IMR-90 (cell line): ENCODE data around the gene PDIA3. TPM values are rescaled to one million over a fixed set of nuclear protein-coding genes. Genes with fewer than 3 reads are reported as not detected.

Experiments used
- ATAC-seq: fragments of 200-7000 bp; cut with Tn5 transposase; 2 replicates; pipeline ENCODE4 v1.9.1; 2020; ENCODE audit warnings: low read depth, mild to moderate bottlenecking, moderate library complexity
- BruUV-seq: library from RNA; stranded (reverse); fragments of 400-500 nt; replicated peaks from 2 replicates; lab custom pipeline; 2021; lab: Mats Ljungman, UMichigan
- CTCF ChIA-PET: fragments of 300-600 bp; formaldehyde crosslinking; extraction: SDS; loops from one replicate; lab custom pipeline; 2021; ENCODE audit warnings: antibody characterized with exemption; lab: Yijun Ruan, JAX
- POLR2A ChIA-PET: fragments of 300-600 bp; sonication (Branson Sonifier 250); formaldehyde crosslinking; loops from one replicate; lab custom pipeline; 2022; ENCODE audit warnings: antibody characterized with exemption; ENCODE audit not compliant: unreplicated experiment; lab: Charles Lee
- DNase-seq: peaks from one replicate; pipeline ENCODE4 v3.0.0; 2013
- H2AFZ ChIP-seq: replicated peaks from 2 replicates; pipeline ENCODE3; 2013; ENCODE audit warnings: low read length, mild to moderate bottlenecking; ENCODE audit not compliant: poor library complexity
- H2AK5ac ChIP-seq: 2 replicates; pipeline ENCODE4 v1.6.1; 2013; ENCODE audit warnings: low read depth, low read length, inconsistent platforms
- H2AK9ac ChIP-seq: replicated peaks from 2 replicates; pipeline ENCODE3; 2013; ENCODE audit warnings: mild to moderate bottlenecking, low read depth, low read length, moderate library complexity; ENCODE audit not compliant: poor library complexity
- H2BK120ac ChIP-seq: 2 replicates; pipeline ENCODE4 v1.6.1; 2013; ENCODE audit warnings: low read depth, low read length, inconsistent platforms
- H2BK15ac ChIP-seq: 3 replicates; pipeline ENCODE4 v1.6.1; 2013; ENCODE audit warnings: low read depth, low read length, inconsistent platforms
- H2BK20ac ChIP-seq: 2 replicates; pipeline ENCODE4 v1.6.1; 2013; ENCODE audit warnings: low read depth, mild to moderate bottlenecking, inconsistent platforms, low read length, moderate library complexity
- H2BK5ac ChIP-seq: 2 replicates; pipeline ENCODE4 v1.6.1; 2013; ENCODE audit warnings: mild to moderate bottlenecking, low read depth, low read length, inconsistent platforms; ENCODE audit not compliant: poor library complexity, severe bottlenecking
- H3K14ac ChIP-seq: replicated peaks from 2 replicates; pipeline ENCODE4 v1.6.1; 2013; ENCODE audit warnings: low read depth, low read length, inconsistent platforms
- H3K18ac ChIP-seq: 2 replicates; pipeline ENCODE4 v1.6.1; 2013; ENCODE audit warnings: low read depth, low read length, control low read depth
- H3K23ac ChIP-seq: 2 replicates; pipeline ENCODE4 v1.6.1; 2013; ENCODE audit warnings: low read depth, low read length, inconsistent platforms
- H3K27ac ChIP-seq: 2 replicates; pipeline ENCODE4 v1.5.1; 2013; ENCODE audit warnings: mild to moderate bottlenecking, control low read depth, low read length; ENCODE audit not compliant: insufficient read depth
- H3K27me3 ChIP-seq: 2 replicates; pipeline ENCODE4 v1.6.1; 2013; ENCODE audit warnings: low read length; ENCODE audit not compliant: control insufficient read depth, insufficient read depth
- H3K36me3 ChIP-seq: 2 replicates; pipeline ENCODE4 v1.6.1; 2013; ENCODE audit warnings: low read length, mixed read lengths; ENCODE audit not compliant: control insufficient read depth, insufficient read depth
- H3K4ac ChIP-seq: 2 replicates; pipeline ENCODE4 v1.6.1; 2013; ENCODE audit warnings: low read depth, low read length, inconsistent platforms
- H3K4me1 ChIP-seq: 2 replicates; pipeline ENCODE4 v1.6.1; 2013; ENCODE audit warnings: low read length, mixed read lengths; ENCODE audit not compliant: control insufficient read depth, insufficient read depth
- H3K4me2 ChIP-seq: 2 replicates; pipeline ENCODE4 v1.6.1; 2013; ENCODE audit warnings: low read depth, mild to moderate bottlenecking, control low read depth, low read length, moderate library complexity
- H3K4me3 ChIP-seq: 2 replicates; pipeline ENCODE4 v1.5.1; 2013; ENCODE audit warnings: low read depth, mild to moderate bottlenecking, control low read depth, low read length, moderate library complexity; ENCODE audit not compliant: insufficient read depth
- H3K56ac ChIP-seq: 2 replicates; pipeline ENCODE4 v1.6.1; 2013; ENCODE audit warnings: low read length, inconsistent platforms; ENCODE audit not compliant: insufficient read depth; ENCODE audit errors: extremely low read depth
- H3K79me1 ChIP-seq, 2 experiments: 2 replicates each; pipeline ENCODE4 v1.6.1; 2013; ENCODE audit warnings: low read length in 2 of 2, inconsistent platforms in 1 of 2, low read depth in 1 of 2
- H3K9ac ChIP-seq: 2 replicates; pipeline ENCODE4 v1.6.1; 2013; ENCODE audit warnings: low read depth, low read length, control low read depth
- H3K9me1 ChIP-seq: 2 replicates; pipeline ENCODE4 v1.6.1; 2013; ENCODE audit warnings: low read length, inconsistent platforms; ENCODE audit not compliant: insufficient read depth
- H3K9me3 ChIP-seq: 2 replicates; pipeline ENCODE4 v1.6.1; 2013; ENCODE audit warnings: low read length; ENCODE audit not compliant: control insufficient read depth, insufficient read depth
- H4K20me1 ChIP-seq: 2 replicates; pipeline ENCODE4 v1.6.1; 2013; ENCODE audit warnings: low read length, inconsistent platforms; ENCODE audit not compliant: insufficient read depth
- H4K5ac ChIP-seq: 2 replicates; pipeline ENCODE4 v1.6.1; 2013; ENCODE audit warnings: mild to moderate bottlenecking, low read depth, low read length, control low read depth
- H4K8ac ChIP-seq, 2 experiments: 2 replicates each; pipeline ENCODE4 v1.6.1; 2013; ENCODE audit warnings: low read depth in 2 of 2, low read length in 2 of 2, control low read depth in 1 of 2, inconsistent platforms in 1 of 2
- H4K91ac ChIP-seq: 2 replicates; pipeline ENCODE4 v1.6.1; 2013; ENCODE audit warnings: low read depth, low read length, inconsistent platforms; ENCODE audit not compliant: insufficient read depth
- CEBPB ChIP-seq: IDR thresholded peaks from 2 replicates; pipeline ENCODE4 v1.6.1; 2012; ENCODE audit warnings: low read depth, low read length, improper control_type of control experiment
- FOS ChIP-seq: fragments of 150-350 bp; IDR thresholded peaks from 2 replicates; pipeline ENCODE4 v1.6.1; 2016; ENCODE audit warnings: low read depth, low read length
- MAZ ChIP-seq: IDR thresholded peaks from 2 replicates; pipeline ENCODE4 v1.6.1; 2012; ENCODE audit warnings: low read depth, mild to moderate bottlenecking, low read length, improper control_type of control experiment, moderate library complexity, borderline replicate concordance
- NFE2L2 ChIP-seq: fragments of 150-350 bp; IDR thresholded peaks from 2 replicates; pipeline ENCODE4 v1.6.1; 2016; ENCODE audit warnings: low read depth, mild to moderate bottlenecking, low read length
- RCOR1 ChIP-seq: IDR thresholded peaks from 2 replicates; pipeline ENCODE4 v1.6.1; 2012; ENCODE audit warnings: mild to moderate bottlenecking, low read length, improper control_type of control experiment; ENCODE audit not compliant: insufficient replicate concordance
- SMC3 ChIP-seq: fragments of 150-350 bp; IDR thresholded peaks from 2 replicates; pipeline ENCODE4 v1.6.1; 2016; ENCODE audit warnings: low read depth, mild to moderate bottlenecking, antibody characterized with exemption, low read length, moderate library complexity
- WGBS, 2 experiments: methylation state at CpG; one replicate each; pipeline versions ENCODE4 v1.1.5 to v1.1.7; 2013; ENCODE audit warnings: missing lambda C conversion rate in 2 of 2; ENCODE audit not compliant: insufficient read length in 1 of 2; ENCODE audit errors: extremely low coverage in 2 of 2; 5-methylcytosine and 5-hydroxymethylcytosine counted together
- dilution Hi-C: fragments of 300-500 bp; cut with HindIII; formaldehyde crosslinking; loops from one replicate; pipeline ENCODE4 v1.14.3; 2018; ENCODE audit warnings: low sequenced_read_pairs; ENCODE audit not compliant: unreplicated experiment
- in situ Hi-C: fragments of 300-500 bp; cut with MboI; formaldehyde crosslinking; loops from 3 replicates; pipeline ENCODE4 v1.14.3; 2019; ENCODE audit warnings: low sequenced_read_pairs, inconsistent platforms, mixed read lengths
- intact Hi-C: fragments of 100-400 bp; cut with micrococcal nuclease; formaldehyde crosslinking; loops from 2 replicates; pipeline ENCODE4 v1.10.0; 2022
- polyA plus RNA-seq, 3 experiments: library from polyadenylated mRNA; depleted of rRNA; stranded (reverse); fragments of >200 nt; gene quantifications; 2 replicates each; pipeline ENCODE4 v1.2.3, GENCODE V29; 2012; ENCODE audit warnings: low replicate concordance in 1 of 3
- total RNA-seq: library from RNA; depleted of rRNA; stranded (reverse); fragments of >200 nt; gene quantifications from 2 replicates; pipeline ENCODE4 v1.2.3, GENCODE V29; 2012

PDIA3 gene
- total and polyA plus RNA-seq, 2 of the 4 experiments (the other 2 are of a cell fraction), result 103 to 396 TPM

DNA sequence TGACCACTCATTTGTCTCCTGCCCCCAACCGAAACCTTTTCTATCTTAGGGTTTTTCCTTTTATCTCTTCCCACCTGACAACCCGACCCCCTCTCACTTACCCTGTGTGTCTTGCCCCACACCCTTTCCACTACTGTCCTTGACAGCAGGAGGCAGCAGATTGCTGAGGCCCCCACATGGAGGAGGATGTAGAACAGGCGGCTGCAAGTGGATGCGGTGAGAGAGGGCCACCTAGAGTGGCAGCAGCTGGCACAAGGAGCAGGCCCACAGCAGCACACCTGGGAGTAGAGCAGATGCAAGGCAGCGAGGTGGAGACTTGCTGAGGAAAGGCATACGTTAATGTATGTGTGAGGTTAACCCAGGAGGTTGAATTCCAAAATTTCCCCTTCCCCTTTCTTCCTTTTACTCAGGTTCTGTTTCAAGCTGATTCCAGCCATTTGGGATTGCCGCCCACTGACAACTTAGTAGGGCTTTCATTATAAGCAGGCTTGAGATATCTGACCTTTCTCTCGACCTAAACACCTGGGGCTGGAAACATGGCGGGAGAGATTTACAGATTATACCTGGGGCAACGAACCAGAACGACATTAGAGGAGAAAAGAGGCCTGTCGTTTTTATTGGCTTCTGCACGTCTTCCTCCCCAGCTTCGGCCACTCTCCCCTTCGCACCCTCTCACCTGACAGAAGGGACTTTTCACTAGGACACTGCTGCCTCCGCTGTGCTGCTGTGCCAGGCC lies 53.1 kb downstream of the PDIA3 start:
- CTCF ChIA-PET, result no interaction called here
- ATAC-seq, result no peak
- 92% methylated on average over 10 of the region's 16 CpGs; no CpG with 5 or more reads in 1 of the 2 experiments for WGBS, 2 experiments
- H4K20me1 ChIP-seq, result peaks cover 32% of the 10 kb centered on the region
- peaks cover 15% of the 10 kb centered on the region for H3K4me1 ChIP-seq
- intact Hi-C loops (no loop called here), in situ Hi-C loops (no loop called here), dilution Hi-C loops (no loop called here)
- no peak overlapping the region for H3K4me3 ChIP-seq
- no peak for DNase-seq
- H3K9me3 ChIP-seq, result no peaks in the 10 kb centered on the region
- H2AK5ac ChIP-seq, result no peak overlapping the region
- peaks cover 50% of the 10 kb centered on the region for H3K36me3 ChIP-seq
- no peak overlapping the region for H2AFZ ChIP-seq
- no peak overlapping the region for H3K27ac ChIP-seq
- no peak overlapping the region for H3K9ac ChIP-seq
- H4K91ac ChIP-seq, result no peak overlapping the region
- H3K27me3 ChIP-seq, result no peaks in the 10 kb centered on the region
- no peak overlapping the region for H2BK20ac ChIP-seq
- H2BK5ac ChIP-seq, result no peak overlapping the region
- H3K9me1 ChIP-seq, result peaks cover 24% of the 10 kb centered on the region
- BruUV-seq, result no TSS peak
- no peak overlapping the region for H2BK15ac ChIP-seq
- peak overlapping the region; percentile 83 for H2AK9ac ChIP-seq
- peak overlapping the region in 1 of 2 experiments; percentile 94; a peak in 2 of 4 replicates for H4K8ac ChIP-seq
- peaks cover 20 to 69% of the 10 kb centered on the region in 2 experiments for H3K79me1 ChIP-seq
- TF ChIP-seq NFE2L2 (no peak), MAZ (no peak), CEBPB (no peak), FOS (no peak), SMC3 (no peak), RCOR1 (no peak)
- POLR2A ChIA-PET, result no interaction called here
- H3K18ac ChIP-seq, result no peak overlapping the region
- H3K4me2 ChIP-seq, result no peak overlapping the region
- H3K14ac ChIP-seq, result no peak overlapping the region
- no peak overlapping the region for H4K5ac ChIP-seq
- H3K23ac ChIP-seq, result no peak overlapping the region
- H3K56ac ChIP-seq, result no peak overlapping the region
- H3K4ac ChIP-seq, result peak overlapping the region; percentile 84
- no peak overlapping the region for H2BK120ac ChIP-seq
